HL-60 (cell line): Measurements from ENCODE around the gene NEFH.

Source experiments
- DNase-seq, 2 experiments: peaks; one replicate each; pipeline ENCODE4 v3.0.0-alpha.2; 2010 to 2020; ENCODE audit warnings: low read depth in 1 of 2, low spot score in 1 of 2
- H3K27ac ChIP-seq: fragments of 250-450 bp; sonication (Bioruptor Pico); replicated peaks from 2 replicates; pipeline ENCODE4 v1.5.1; 2020; ENCODE audit warnings: mild to moderate bottlenecking, moderate library complexity
- H3K27me3 ChIP-seq: fragments of 250-450 bp; sonication (Bioruptor Pico); 2 replicates; pipeline ENCODE4 v1.5.1; 2021; ENCODE audit warnings: mild to moderate bottlenecking, moderate library complexity; ENCODE audit not compliant: insufficient read depth, poor library complexity, severe bottlenecking
- H3K4me3 ChIP-seq: replicated peaks from 2 replicates; pipeline ENCODE4 v1.5.1; 2011; ENCODE audit warnings: mild to moderate bottlenecking, control low read depth, low read length; ENCODE audit not compliant: insufficient read depth
- GABPA ChIP-seq: IDR thresholded peaks from 2 replicates; pipeline ENCODE4 v1.6.1; 2012; ENCODE audit warnings: low read depth
- POLR2AphosphoS5 ChIP-seq: IDR thresholded peaks from 2 replicates; pipeline ENCODE4 v1.6.1; 2012; ENCODE audit warnings: low read depth
- SPI1 ChIP-seq: IDR thresholded peaks from 2 replicates; pipeline ENCODE4 v1.6.1; 2012; ENCODE audit warnings: low read depth, mild to moderate bottlenecking, borderline replicate concordance
- TF ChIP-seq, protein P1 (sequence below): IDR thresholded peaks from one replicate; pipeline ENCODE4 v1.5.1; 2011; ENCODE audit warnings: low read length, control low read depth, inconsistent platforms; ENCODE audit not compliant: insufficient read depth
- TF ChIP-seq, protein P2 (sequence below): IDR thresholded peaks from 2 replicates; pipeline ENCODE4 v1.6.1; 2012; ENCODE audit warnings: low read depth; ENCODE audit not compliant: insufficient replicate concordance

NEFH gene

DNA sequence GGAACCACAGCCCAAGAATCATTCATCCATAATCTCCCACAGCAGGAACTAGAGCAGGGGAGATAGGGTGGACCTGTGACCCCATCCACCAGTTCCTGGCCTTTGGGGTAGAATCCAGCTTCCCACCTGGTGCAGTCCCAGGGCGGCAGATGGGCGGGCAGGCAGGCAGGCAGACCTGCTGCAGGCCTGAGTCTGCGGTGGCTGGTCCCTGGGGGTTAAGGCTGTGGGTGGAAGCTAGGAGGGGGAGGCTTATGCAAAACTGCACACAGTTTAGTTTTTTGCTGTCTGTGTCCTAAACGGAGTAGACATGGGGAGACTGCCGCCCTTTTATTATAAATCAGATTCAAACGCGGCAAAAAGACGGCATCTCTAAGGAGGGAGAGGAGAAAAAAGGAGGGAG, 4.5 kb upstream of the NEFH start:
- H3K27ac ChIP-seq = no peak overlapping the region

DNA sequence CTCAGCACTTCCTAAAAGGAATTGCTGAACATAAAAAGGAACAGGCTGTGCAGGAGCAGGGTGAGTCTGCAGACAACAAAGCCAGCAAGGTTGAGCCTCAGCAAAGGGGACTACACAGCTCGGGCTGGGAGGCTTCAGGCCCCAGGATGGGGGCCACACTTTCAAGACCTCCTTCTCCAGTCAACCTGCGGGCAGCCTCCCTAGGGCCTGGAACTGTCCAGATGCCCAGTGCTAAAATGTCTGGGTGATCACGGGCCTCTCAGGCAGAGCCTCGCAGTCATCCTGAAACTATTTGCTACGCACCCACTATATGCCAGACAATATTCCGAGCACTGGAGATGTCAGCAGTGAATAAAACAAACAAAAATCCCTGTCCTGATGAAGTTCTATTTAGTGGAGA, 3.9 kb upstream of the NEFH start:
- Histone ChIP-seq H3K4me3 (no peak overlapping the region), H3K27me3 (no peaks in the 10 kb centered on the region), H3K27ac (no peak overlapping the region)
- TF ChIP-seq, protein P1, sequence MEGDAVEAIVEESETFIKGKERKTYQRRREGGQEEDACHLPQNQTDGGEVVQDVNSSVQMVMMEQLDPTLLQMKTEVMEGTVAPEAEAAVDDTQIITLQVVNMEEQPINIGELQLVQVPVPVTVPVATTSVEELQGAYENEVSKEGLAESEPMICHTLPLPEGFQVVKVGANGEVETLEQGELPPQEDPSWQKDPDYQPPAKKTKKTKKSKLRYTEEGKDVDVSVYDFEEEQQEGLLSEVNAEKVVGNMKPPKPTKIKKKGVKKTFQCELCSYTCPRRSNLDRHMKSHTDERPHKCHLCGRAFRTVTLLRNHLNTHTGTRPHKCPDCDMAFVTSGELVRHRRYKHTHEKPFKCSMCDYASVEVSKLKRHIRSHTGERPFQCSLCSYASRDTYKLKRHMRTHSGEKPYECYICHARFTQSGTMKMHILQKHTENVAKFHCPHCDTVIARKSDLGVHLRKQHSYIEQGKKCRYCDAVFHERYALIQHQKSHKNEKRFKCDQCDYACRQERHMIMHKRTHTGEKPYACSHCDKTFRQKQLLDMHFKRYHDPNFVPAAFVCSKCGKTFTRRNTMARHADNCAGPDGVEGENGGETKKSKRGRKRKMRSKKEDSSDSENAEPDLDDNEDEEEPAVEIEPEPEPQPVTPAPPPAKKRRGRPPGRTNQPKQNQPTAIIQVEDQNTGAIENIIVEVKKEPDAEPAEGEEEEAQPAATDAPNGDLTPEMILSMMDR = no peak
- no peak for TF ChIP-seq POLR2AphosphoS5
- TF ChIP-seq GABPA = no peak
- TF ChIP-seq, protein P2, sequence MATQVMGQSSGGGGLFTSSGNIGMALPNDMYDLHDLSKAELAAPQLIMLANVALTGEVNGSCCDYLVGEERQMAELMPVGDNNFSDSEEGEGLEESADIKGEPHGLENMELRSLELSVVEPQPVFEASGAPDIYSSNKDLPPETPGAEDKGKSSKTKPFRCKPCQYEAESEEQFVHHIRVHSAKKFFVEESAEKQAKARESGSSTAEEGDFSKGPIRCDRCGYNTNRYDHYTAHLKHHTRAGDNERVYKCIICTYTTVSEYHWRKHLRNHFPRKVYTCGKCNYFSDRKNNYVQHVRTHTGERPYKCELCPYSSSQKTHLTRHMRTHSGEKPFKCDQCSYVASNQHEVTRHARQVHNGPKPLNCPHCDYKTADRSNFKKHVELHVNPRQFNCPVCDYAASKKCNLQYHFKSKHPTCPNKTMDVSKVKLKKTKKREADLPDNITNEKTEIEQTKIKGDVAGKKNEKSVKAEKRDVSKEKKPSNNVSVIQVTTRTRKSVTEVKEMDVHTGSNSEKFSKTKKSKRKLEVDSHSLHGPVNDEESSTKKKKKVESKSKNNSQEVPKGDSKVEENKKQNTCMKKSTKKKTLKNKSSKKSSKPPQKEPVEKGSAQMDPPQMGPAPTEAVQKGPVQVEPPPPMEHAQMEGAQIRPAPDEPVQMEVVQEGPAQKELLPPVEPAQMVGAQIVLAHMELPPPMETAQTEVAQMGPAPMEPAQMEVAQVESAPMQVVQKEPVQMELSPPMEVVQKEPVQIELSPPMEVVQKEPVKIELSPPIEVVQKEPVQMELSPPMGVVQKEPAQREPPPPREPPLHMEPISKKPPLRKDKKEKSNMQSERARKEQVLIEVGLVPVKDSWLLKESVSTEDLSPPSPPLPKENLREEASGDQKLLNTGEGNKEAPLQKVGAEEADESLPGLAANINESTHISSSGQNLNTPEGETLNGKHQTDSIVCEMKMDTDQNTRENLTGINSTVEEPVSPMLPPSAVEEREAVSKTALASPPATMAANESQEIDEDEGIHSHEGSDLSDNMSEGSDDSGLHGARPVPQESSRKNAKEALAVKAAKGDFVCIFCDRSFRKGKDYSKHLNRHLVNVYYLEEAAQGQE = peak; percentile 83
- TF ChIP-seq SPI1 = no peak
- DNase-seq = no peak

More for the DNA sequence above, 4.5 kb upstream of the NEFH start:
- TF ChIP-seq, protein P1 = no peak
- TF ChIP-seq SPI1 (no peak), GABPA (no peak), POLR2AphosphoS5 (no peak)
- TF ChIP-seq, protein P2 = no peak
- no peak for DNase-seq
- no peak overlapping the region for H3K4me3 ChIP-seq
- no peaks in the 10 kb centered on the region for H3K27me3 ChIP-seq

DNA sequence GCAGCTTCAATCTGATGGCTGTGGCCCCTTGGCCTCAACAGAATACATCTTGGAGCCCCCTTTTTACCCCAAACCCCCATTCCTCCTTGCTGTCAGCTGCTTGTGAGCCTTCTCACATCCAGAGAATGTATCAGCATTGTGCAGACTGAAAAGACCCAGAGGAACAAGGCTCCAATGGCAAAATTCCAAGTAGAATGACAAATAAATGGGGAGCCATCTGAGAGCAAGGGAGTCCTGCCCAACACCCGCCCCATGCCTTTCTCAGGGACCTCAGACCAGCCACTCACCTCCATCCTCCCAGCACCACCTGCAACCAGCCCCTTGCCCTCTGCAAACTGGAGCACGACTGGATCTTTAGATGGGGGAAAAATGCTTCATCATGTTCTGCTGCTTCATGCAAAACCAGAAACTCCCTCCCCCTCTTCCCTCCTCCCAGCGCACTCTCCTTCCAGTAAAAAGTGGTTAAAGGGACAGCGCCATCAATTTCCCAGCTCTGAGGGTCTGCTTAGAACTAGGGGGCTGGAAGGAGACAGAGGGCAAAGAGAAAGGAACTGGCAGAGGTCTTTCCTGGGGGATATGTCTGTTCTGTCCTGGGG, 2.2 kb upstream of the NEFH start:
- no peak for TF ChIP-seq GABPA
- TF ChIP-seq, protein P2 = no peak
- TF ChIP-seq POLR2AphosphoS5 = no peak
- TF ChIP-seq, protein P1 = no peak
- Histone ChIP-seq H3K4me3 (no peak overlapping the region), H3K27ac (no peak overlapping the region), H3K27me3 (no peaks in the 10 kb centered on the region)
- DNase-seq = no peak
